Ovary (tissue), 9 donors: ENCODE data around the gene THUMPD3. TPM values are rescaled to one million over a fixed set of nuclear protein-coding genes. Genes with fewer than 3 reads are reported as not detected.

Source experiments
- DNase-seq, 5 donors: peaks; one replicate each; pipeline ENCODE4 v3.0.0-alpha.2; 2019 to 2020
- H3K27ac ChIP-seq, 2 donors: fragments of 200-600 bp; one replicate each; pipeline versions ENCODE4 v1.5.1 to v1.8.0; 2019 to 2022
- H3K27me3 ChIP-seq: fragments of 200-600 bp; one replicate; pipeline ENCODE4 v1.8.0; 2022
- H3K36me3 ChIP-seq: fragments of 200-600 bp; sonication (generic); one replicate; pipeline ENCODE4 v1.5.1; 2019
- H3K4me1 ChIP-seq: one replicate; pipeline ENCODE4 v1.8.1; 2013; ENCODE audit warnings: mild to moderate bottlenecking, moderate library complexity; ENCODE audit not compliant: insufficient read depth
- H3K4me3 ChIP-seq: fragments of 200-600 bp; sonication (generic); one replicate; pipeline ENCODE4 v1.5.1; 2017
- H3K9me3 ChIP-seq, 2 donors: fragments of 200-600 bp in 1 of 2; sonication (generic) in 1 of 2; one replicate each; pipeline versions ENCODE4 v1.5.1 to v1.8.1; 2013 to 2019; ENCODE audit warnings: mild to moderate bottlenecking in 1 of 2, moderate library complexity in 1 of 2
- CTCF ChIP-seq, 3 donors: fragments of 450-650 bp in 2 of 3; fragments of 200-600 bp in 1 of 3; IDR thresholded peaks; one replicate each; pipeline versions ENCODE4 v1.5.1 to v1.8.0; 2016 to 2022; ENCODE audit warnings: antibody characterized with exemption in 3 of 3, mild to moderate bottlenecking in 1 of 3
- EP300 ChIP-seq: sonication (generic); formaldehyde crosslinking; IDR thresholded peaks from one replicate; pipeline ENCODE4 v1.6.1; 2017; ENCODE audit warnings: antibody characterized with exemption
- POLR2A ChIP-seq: fragments of 450-650 bp; IDR thresholded peaks from one replicate; pipeline ENCODE4 v1.6.1; 2017; ENCODE audit warnings: antibody characterized with exemption, mild to moderate bottlenecking, moderate library complexity
- WGBS, 3 donors: extraction: QIAGEN DNeasy Blood & Tissue Kit in 1 of 3; methylation state at CpG; one replicate each; pipeline versions ENCODE4 v1.1.5 to v1.1.7; 2013 to 2017; 5-methylcytosine and 5-hydroxymethylcytosine counted together
- intact Hi-C, 4 donors: fragments of 100-400 bp; cut with DNase I; formaldehyde crosslinking; loops; one replicate each; pipeline versions ENCODE4 v1.11.0 to v1.15.1; 2022 to 2023
- polyA plus RNA-seq, 2 donors: library from polyadenylated mRNA; stranded (reverse); fragments of 200-250 nt in 1 of 2; fragments of 350-450 nt in 1 of 2; fragmentation: Illumina TruSeq in 1 of 2; extraction: RNeasy Lipid Tissue Mini Kit (QIAGEN cat#74804) in 1 of 2; gene quantifications; one replicate each; pipeline ENCODE4 v1.2.3, GENCODE V29; 2013 to 2014
- total RNA-seq, 7 donors: library from RNA; depleted of rRNA in 2 of 7; stranded (reverse); fragments of >200 nt in 2 of 7; fragmentation: NEBNext Ultra II Directional in 3 of 7; extraction: Animal tissue kit (Norgen Biotek cat#: 25700) in 3 of 7; gene quantifications; one replicate each; pipeline versions ENCODE4 v1.1.0 to v1.2.4, GENCODE V29; 2016 to 2023
- donor health status: DM: no; HTN: no; CAD: no; lungs with moderate emphysema.
- donor health status: DM: no; HTN: no; CAD: no.
- donor health status: Bipolar disorder and iron deficiency.
- donor health status: DM: yes; HTN: yes; CAD: no.
- donor health status: DM: no; HTN: no; CAD: no.
- donor health status: DM: yes; HTN: yes; CAD: no.

Gene THUMPD3
- total and polyA plus RNA-seq, 9 donors = 11.9 to 35.1 (median 25.9) TPM

GRCh38 chr3:9387322-9387655 lies 24.4 kb downstream of the THUMPD3 start:
- DNase-seq = no peak
- Histone ChIP-seq H3K36me3 (no peaks in the 10 kb centered on the region), H3K27me3 (no peaks in the 10 kb centered on the region), H3K4me3 (no peak overlapping the region), H3K4me1 (no peaks in the 10 kb centered on the region), H3K9me3 (no peaks in the 10 kb centered on the region), H3K27ac (no peak overlapping the region)
- intact Hi-C loops = loop anchor here in 2 of 4 donors (10.0 kb wide), 2 partner anchors 48 to 88 kb away; no protein-coding TSS in a partner anchor
- 80 to 88% (median 86%) methylated on average over 2 of the region's 2 CpGs for WGBS, 3 donors
- no peak for TF ChIP-seq CTCF (IDR thresholded peaks at IDR 0.05)
- TF ChIP-seq EP300 = no peak
- TF ChIP-seq POLR2A = no peak

- Histone ChIP-seq H3K9me3 (no peaks in the 10 kb centered on the region), H3K27ac (no peak overlapping the region), H3K27me3 (no peaks in the 10 kb centered on the region), H3K4me1 (no peaks in the 10 kb centered on the region), H3K36me3 (no peaks in the 10 kb centered on the region), H3K4me3 (no peak overlapping the region)
- intact Hi-C loops = loop anchor here in 2 of 4 donors (10.0 kb wide), 2 partner anchors 47 to 87 kb away; no protein-coding TSS in a partner anchor
- no peak for DNase-seq
- TF ChIP-seq POLR2A = no peak
- no peak for TF ChIP-seq CTCF (IDR thresholded peaks at IDR 0.05)
- TF ChIP-seq EP300 = no peak
- 33 to 68% (median 47%) methylated on average over 2 of the region's 2 CpGs for WGBS, 3 donors
Observed at GRCh38 chr3:9388142-9388541, 25.3 kb downstream of the THUMPD3 start.

GRCh38 chr3:9388562-9389272 lies 25.9 kb downstream of the THUMPD3 start:
- no peaks in the 10 kb centered on the region for H3K9me3 ChIP-seq
- H3K36me3 ChIP-seq = no peaks in the 10 kb centered on the region
- H3K4me1 ChIP-seq = no peaks in the 10 kb centered on the region
- DNase-seq = no peak
- no peak overlapping the region for H3K27ac ChIP-seq
- H3K27me3 ChIP-seq = no peaks in the 10 kb centered on the region
- TF ChIP-seq CTCF (IDR thresholded peaks at IDR 0.05) = no peak
- no peak for TF ChIP-seq POLR2A
- no peak for TF ChIP-seq EP300
- WGBS, 3 donors = 84 to 90% (median 89%) methylated on average over 5 of the region's 5 CpGs
- intact Hi-C loops = loop anchor here in 2 of 4 donors (10.0 kb wide), 2 partner anchors 46 to 86 kb away; no protein-coding TSS in a partner anchor
- no peak overlapping the region for H3K4me3 ChIP-seq

GRCh38 chr3:9390265-9390888 lies 27.5 kb downstream of the THUMPD3 start:
- 92 to 98% (median 93%) methylated on average over 5 of the region's 5 CpGs for WGBS, 3 donors
- intact Hi-C loops = no loop called here
- Histone ChIP-seq H3K4me3 (no peak overlapping the region), H3K36me3 (no peaks in the 10 kb centered on the region), H3K27me3 (no peaks in the 10 kb centered on the region), H3K27ac (no peak overlapping the region), H3K9me3 (no peaks in the 10 kb centered on the region), H3K4me1 (no peaks in the 10 kb centered on the region)
- no peak for DNase-seq
- TF ChIP-seq CTCF (IDR thresholded peaks at IDR 0.05) = no peak
- no peak for TF ChIP-seq POLR2A
